Left kidney (tissue), 8 donors: ENCODE measurements around the gene ORC5. TPM values are rescaled to one million over a fixed set of nuclear protein-coding genes. Genes with fewer than 3 reads are reported as not detected.
"Not testable (repeated sequence)": the region's sequence is repeated elsewhere in the genome, so short reads cannot be mapped to it uniquely, and the experiment has no call there.

Experiments used
- DNase-seq: peaks from one replicate; pipeline ENCODE4 v3.0.0-alpha.2; 2013
- long read RNA-seq, 8 donors: transcript quantifications; one replicate each; lab custom pipeline, GENCODE V29; 2026
- polyA plus RNA-seq: library from polyadenylated mRNA; unstranded; fragments of 120-200 nt; gene quantifications from one replicate; pipeline ENCODE4 v1.2.1, GENCODE V29; 2013; ENCODE audit not compliant: insufficient read length

Gene ORC5
- 29.2 TPM for polyA plus RNA-seq
- long read RNA-seq, donor 1, partial matches to known transcripts: 0 of 3 reads
- long read RNA-seq, donor 1, other reads (novel, unspliced or antisense): 0 of 3 reads
- long read RNA-seq, donor 2, partial matches to known transcripts: 7 of 11 reads
- long read RNA-seq, donor 2, other reads (novel, unspliced or antisense): 0 of 11 reads
- long read RNA-seq, donor 3, partial matches to known transcripts: 10 of 12 reads
- long read RNA-seq, donor 3, other reads (novel, unspliced or antisense): 0 of 12 reads
- long read RNA-seq, donor 4: 0 reads
- long read RNA-seq, donor 5, transcript ORC5-201 (14 exons, 1,958 nt): major isoform, 7 of 13 reads
- long read RNA-seq, donor 5, partial matches to known transcripts: 6 of 13 reads
- long read RNA-seq, donor 5, other reads (novel, unspliced or antisense): 0 of 13 reads
- long read RNA-seq, donor 6, partial matches to known transcripts: 0 of 1 reads
- long read RNA-seq, donor 6, other reads (novel, unspliced or antisense): 0 of 1 reads
- long read RNA-seq, donor 7, transcript ORC5-201 (14 exons, 1,958 nt): major isoform, 9 of 9 reads
- long read RNA-seq, donor 7, partial matches to known transcripts: 0 of 9 reads
- long read RNA-seq, donor 7, other reads (novel, unspliced or antisense): 0 of 9 reads
- long read RNA-seq, donor 8, partial matches to known transcripts: 6 of 10 reads
- long read RNA-seq, donor 8, other reads (novel, unspliced or antisense): 0 of 10 reads

DNA sequence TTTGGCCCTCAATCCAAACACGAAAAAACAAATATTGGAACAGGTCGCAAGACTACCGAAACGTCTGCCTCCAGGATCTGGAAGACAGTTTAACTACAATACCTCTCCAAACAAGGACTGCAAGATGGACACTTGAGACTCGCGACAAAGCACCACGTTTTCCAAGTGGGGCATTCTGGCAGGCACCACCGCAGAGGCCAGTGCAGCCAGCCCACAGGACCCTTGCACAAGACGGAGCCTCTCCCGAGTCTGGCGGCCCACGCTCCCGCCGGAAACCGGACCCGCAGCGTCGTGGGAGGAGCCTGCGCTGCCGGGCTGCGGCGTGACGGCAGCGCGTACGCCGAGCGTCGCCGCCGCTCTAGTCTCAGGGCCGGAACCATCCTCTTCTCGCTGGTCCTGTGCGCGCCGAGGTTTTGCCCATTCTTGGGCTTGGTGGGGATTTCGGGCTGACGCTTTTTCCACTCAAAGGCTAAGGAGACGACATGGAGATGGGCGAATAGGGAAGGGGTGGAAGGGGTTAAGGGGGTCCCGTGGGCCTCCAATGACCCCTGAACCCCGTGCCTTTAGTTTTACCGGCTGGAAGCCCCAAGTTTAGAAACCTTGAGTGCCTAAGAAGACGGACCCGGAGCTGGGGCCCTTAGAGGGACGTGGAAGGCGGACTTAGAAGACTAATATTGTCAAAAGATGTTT is at the start of gene ORC5:
TSS of gene ORC5 (minus strand) at position 283 of the 690 bp plus-strand sequence. CDS start at position 174, 109 bp downstream.
- DNase-seq: peak; percentile 74

DNA sequence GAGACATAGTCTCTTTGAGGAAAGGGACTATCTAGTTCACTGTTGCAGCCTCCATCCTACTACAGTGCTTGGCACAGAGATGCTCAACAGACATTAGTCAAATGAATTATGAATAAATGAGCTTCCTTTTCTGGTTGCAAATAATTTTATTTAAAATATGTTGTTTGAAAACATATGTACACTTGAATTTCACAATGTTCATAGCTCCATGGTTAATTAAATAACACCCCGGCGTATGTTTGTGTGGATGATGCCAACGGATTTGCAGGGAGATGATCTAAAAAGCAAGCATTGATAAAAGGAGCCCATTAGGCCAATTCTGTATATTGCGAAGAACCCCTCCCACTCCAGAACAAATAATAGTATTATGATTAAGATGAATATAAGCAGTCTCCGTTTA is 47.8 kb upstream of the ORC5 start:
- no peak for DNase-seq

DNA sequence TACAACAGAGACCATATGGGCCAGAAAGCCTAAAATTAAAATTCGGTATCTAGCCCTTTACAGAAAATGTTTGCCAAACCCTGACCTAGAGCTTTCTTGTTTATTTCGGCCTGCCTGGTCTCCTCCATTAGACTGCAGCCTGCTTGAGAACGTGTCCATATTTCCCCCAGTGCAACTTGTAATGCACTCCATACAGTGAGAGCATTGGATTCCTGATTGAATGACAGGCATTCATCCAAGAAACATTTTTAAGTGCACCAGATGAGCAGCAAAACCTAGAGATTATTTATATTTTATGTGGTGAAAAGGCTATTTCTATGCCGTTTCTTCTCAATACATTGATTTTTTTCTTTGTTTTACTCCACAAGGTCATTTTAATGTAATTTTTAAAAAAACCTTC is 47.4 kb upstream of the ORC5 start:
- DNase-seq: no peak

DNA sequence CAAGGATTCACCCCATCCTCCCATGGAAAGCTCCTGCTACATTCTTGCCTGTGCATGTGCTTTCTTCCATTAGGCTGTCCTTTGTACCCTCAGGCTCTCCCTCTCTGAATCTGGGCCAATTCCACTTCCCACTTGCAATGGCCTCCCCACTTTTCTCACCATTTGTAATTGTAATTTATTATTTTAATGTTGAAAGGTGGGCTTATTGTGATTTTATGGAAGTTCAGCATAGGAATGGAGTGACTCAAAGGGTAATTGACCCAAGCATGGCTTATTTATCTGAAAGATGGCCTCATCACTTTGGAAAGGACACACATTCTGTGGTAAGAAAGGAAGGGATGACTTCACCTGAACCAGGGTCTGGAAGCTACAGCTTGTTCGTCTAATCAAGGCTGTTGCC is 46.9 kb upstream of the ORC5 start:
- no peak for DNase-seq

DNA sequence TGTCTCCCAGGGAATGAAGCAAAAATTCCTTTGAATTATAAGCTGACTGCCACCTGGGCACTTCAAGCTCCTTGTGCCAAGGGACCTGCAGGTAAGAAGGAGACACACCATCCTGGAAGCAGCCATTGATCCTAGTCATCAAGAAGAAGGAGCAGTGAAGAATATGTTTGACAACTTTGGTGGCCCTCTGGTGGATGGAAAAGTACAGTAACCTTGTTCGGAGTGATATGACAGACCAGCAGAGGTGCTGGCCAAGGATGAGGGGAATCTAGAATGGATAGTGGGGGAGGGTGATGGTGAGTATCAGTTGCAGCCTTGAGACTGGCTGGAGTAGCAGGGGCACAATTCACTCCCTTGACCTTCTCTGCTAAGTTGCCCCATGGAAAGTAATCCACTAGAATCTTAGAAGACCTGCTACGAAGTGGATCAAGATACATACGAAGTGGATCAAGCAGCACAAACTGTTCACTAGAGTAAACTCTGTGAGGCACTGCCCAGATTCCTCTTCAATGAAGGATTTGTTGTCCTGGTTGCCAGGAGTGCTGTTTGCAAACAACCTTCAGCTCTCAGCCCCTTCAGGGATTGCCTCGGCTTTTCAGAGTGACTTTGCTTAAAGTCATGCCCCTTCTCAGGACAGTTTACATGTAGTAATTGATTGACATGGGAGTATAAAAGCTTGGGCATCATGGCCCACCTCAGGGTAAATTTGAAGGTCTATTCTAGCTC is 44.8 kb upstream of the ORC5 start:
- no peak for DNase-seq

DNA sequence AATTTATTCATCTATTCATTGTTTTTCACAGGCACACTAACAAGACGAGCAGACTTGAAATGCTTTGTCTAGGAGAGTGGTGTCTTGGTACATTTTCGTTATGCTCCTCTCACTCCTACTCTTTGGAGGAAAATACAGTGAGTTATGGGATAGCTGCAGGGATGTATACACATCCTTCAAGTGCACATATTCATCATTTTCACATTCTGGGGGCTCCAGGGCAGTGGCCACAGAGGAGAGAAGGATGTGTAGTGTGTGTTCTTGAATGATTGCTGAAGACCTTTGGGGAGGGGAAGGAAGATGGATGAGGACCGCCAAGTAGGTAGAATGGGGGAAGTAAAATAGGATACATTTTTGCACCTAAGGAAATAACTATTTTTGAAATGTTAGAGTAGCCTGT is 34.8 kb upstream of the ORC5 start:
- no peak for DNase-seq

DNA sequence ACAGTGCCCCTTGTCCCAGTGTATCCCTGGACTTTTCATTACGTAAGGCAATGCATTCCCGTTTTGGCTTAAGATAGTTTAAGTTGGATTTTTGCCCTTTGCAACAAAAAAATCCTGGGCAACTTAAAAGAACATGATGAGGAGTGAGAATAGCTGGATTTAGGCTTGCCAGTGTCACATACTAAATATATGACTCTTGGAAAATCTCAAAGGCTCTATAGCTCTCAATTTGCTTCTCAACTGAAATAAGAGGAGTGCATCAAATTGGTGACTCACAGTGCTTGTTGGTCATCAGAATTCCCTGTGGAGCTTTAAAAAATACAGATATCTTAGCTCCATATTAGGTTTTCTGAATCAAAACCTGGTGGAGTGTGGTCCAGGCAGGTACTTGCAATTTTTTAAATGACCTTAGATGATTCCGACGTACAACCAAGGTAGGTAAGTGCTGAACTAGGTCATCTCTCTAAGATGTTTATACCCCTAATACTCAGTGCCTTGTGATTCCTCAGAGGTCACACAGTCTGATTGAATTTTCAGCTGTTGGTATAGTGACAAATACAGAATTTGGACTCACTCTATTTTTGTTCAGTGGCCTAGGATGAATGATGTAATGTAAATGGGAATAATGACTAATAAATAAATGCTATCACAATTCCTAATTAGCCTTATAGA is 33.9 kb upstream of the ORC5 start:
- DNase-seq: no peak

DNA sequence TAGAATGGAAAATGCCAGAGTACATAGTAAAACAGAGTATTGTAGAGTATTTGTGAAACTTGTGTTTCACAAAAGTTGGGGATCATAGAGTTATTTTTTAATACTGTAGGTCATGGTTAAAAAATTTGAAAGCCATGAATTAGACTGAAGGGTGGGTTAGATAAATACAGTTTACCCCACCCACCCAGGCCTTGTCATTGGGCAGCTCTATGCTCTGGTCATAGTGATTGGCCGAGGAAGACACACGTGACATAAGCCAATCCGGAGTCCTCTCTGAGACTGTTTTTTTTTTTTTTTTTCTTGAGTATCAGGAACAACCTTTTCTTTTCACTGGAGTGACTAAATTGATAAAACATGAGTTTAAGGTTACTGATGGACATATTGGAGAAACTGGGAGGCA is 33.3 kb upstream of the ORC5 start:
- no peak for DNase-seq

DNA sequence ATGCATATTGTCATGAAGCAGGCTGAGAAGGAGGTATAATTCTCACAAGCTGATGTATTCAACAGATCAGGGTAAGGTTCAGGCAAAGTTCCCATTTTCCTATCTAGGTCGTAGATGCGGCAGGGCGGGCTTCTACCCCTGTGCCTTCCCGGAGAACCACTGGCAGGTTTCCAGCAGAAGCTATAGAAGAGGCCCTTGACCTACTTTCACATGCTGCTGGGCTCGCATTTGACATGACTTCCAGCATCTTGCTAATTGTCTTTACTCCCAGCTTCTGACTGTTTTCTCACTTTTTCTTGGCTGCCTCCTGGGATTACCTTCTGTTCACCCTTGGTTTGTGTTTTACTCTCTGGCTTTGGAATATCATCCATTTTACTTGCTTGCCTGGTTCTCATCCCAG is 32.6 kb upstream of the ORC5 start:
- DNase-seq: no peak

DNA sequence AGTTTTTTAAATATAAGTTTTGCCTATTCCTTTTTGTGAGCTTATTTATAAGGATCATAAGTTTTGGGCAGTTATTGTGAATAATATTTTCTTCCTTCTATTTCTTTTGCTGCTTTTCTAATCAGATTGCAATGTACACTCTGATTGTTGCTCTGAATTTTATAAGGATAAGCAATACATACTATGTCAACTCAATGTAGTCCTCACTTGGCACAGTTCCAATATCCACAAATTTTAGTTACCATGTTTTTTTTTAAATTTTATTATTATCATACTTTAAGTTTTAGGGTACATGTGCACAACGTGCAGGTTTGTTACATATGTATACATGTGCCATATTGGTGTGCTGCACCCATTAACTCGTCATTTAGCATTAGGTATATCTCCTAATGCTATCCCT is 27.2 kb upstream of the ORC5 start:
- DNase-seq: not testable (repeated sequence)

DNA sequence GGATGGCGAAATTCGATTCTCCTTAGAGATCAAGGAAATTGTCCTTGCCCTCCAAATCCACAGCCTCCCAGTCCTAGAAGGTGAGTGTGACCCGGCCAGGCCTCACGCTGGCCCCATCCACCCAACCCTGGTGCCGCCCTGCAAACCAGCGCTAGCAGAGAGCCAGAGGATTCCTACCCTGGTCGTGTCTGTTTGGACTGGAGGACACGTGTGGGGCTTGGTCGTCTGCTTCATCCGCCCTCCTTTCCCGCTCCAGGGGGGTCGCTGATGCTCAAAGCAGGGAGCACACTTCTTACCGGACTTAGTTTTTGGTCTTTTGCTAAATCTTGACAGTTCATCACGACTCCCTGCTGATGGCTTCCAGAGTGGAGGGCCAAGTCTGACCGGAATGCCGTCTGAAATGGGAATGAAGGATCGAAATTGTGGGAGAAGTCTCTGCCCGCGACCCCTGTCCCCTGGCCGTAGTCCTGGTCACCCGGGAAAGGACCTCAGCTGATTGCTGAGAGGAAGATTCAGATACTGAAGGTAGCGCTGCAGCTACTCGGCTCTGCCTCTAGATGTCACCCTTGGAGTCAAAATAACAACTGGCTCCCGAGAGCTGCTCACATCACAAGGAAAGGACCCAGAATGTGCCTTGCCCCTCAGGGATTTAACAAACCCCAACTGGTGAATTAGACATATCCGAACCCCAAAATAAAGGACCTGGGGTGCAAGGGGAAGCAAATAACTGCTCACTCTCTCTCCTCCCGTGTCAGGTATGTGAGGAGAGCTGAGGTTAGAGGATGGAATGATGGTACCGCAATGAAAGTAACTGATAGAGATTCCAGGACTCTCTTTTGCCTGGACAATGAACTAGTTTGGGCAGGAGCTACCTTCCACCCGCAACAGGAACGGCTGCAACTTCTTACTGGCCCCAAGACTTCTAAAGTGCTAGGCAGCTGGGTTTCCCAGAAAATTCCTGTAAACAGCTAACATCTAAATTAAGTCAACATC is 23.5 kb upstream of the ORC5 start:
- peak; percentile 27 for DNase-seq

DNA sequence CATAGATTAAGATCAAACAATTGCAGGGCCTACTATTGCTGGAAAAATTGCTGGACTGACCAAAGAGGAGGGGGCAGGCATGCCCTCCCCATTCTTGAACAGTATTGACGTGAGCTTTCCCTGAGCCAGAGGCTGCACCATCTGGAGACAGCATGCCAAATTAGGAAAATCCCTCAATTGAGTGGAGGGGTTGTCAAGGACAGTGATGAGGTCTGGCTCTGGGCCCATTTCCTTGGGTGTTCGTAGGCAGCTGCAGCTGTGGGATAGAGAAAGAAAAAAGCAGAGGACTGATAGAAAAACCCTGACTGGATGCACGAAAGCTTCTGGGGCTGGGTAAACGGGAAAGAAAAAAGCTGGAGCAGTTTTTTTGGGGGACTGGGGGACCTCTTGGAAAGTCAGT is 22.8 kb upstream of the ORC5 start:
- DNase-seq: no peak

DNA sequence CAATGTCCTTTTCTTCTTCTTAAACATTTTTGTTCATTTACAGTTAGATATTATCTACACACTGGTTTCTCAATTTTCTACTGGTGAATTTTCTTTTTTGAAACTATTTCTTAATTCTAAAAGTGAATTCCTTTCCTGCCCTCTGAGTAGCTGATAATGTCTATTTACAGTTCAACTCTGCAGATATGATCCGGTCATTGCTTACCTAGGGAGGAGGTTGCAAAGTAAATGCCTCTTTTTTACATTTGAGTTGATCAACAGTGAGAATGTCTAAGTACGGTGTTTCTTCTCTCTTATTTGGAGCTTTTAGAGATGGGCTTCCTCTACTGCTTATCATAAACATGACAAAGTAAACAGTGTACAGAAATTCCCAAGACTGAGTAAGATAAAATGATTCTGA is 20.6 kb upstream of the ORC5 start:
- no peak for DNase-seq

DNA sequence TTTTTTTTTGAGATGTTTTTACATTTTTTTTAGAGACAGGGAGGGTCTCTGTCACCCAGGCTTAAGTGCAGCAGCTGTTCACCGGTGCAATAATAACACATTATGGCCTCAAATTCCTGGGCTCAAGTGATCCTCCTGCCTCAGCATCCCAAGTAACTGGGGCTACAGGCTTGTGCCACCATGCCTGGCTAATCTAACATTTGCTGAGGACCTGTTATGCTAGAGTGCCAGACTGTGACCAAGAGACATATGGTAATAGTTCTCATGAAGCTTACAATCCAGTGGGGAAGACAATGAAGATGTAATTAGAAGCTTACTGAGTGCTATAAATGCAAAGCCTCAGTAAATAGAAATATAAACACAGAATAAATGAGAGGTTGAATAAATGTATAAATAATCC is 17.6 kb upstream of the ORC5 start:
- no peak for DNase-seq

DNA sequence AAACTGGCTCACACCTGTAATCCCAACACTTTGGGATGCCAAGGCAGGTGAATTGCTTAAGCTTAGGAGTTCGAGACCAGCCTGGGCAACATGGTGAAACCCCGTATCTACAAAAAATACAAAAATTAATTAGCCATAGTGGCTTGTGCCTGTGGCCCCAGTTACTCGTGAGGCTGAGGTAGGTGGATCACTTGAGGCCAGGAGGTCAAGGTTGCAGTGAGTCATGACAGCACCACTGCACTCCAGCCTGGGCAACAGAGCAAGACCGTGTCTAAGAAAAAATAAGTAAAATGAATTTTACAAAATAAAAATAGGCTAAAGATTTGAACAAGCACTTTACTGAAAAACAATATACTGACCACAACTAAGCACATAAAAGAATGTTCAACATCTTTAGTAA is 9.8 kb upstream of the ORC5 start:
- no peak for DNase-seq

DNA sequence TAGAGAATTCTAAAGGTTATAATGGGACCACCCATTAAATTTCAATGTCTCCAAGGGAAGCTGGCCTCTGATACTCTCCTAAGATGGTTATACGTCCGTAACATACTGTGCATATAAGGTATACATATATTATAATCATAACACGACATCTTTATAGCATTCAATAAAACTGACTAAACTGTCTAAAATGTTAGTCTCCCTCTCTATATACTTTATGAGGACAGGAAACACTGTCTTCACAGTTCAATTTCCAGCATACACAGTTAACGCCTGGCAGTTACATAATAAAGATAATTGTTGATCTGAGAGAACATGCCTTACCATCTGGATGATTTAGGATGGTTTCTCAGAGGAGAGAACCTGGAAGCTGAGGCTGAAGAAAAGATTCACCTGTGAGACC is 1.2 kb upstream of the ORC5 start:
- no peak for DNase-seq

DNA sequence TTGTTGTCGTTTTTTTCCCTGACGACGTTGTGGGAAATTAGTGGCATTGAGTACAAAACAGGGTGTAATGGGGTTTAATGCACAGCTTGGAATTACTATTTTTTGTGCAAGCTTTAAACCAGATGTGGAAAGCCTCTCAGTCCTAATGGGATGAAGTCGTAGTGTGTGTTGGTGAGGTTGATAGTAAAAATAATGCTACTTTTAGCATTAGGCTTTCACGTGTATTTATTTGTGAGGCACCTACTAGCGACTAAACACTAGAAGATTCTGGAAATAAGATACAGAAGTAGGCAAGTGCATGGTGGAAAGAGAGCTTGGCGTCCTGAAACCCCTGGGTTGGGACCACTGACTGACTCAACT is 588 bp upstream of the ORC5 start:
- no peak for DNase-seq

DNA sequence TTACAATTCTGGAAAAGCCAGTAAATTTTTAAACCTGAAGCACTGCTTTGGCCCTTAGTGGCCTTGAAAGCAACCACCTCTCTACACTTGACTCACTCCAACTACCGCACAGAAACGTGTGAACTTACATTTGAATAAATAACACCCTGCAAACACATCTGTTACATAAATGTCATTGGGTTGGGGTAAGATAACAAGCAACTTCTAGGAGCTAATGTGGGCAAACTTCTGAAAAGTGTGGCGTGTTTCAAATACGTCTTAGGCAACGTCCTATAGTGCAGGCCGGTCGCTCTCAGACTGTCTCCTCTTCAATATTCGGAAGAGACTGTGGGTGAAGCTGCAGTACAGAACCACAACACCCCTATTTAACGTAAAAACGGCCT is 474 bp downstream of the ORC5 start:
- peak; percentile 19 for DNase-seq

DNA sequence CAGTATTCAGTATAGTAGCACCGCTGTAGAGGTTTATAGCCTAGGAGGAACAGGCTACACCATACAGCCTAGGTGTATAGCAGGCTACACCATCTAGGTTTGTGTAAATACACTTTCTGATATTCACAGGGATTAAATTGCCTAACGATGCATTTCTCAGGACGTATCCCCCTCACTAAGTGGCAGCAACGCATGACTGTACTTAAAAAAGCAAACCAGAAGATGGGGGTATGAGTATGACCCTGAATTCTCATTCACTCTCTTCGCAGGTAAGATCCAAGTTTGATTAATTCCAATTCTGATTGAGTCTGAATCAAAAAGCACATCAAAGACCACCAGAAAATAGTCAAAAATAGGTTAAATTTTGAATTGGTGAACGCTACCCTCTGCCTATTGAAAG is 972 bp downstream of the ORC5 start:
- DNase-seq: no peak

DNA sequence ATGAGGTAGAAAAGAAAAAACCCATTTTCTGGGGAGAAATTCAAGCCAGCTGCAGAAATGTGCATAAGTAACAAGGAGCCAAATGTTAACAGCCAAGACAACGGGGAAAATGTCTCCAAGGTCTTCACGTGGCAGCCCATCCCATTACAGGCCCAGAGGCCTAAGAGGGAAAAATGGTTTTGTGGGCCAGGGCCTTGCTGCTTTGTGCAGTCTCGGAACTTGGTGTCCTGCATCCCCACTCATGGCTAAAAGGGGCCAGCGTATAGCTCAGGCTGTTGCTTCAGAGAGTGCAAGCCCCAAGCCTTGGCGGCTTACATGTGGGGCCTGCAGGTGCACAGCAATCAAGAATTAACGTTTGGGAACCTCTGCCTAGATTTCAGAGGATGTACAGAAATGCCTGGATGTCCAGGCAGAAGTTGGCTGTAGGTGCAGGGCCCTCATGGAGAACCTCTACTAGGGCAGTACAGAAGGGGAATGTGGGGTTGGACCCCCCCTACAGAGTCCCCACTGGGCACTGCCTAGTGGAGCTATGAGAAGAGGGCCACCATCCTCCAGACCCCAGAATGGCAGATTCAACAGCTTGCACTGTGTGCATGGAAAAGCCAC is 9.0 kb downstream of the ORC5 start:
- DNase-seq: no peak
